Stimulated activated CD4-positive, alpha-beta T cell treated with anti-CD3 and anti-CD28 coated beads, TNF-alpha, amount 100 ng/mL, for 4 hours (primary cell): Measurements from ENCODE around the gene SLC49A3.
"Not testable (repeated sequence)": the region's sequence is repeated elsewhere in the genome, so short reads cannot be mapped to it uniquely, and the experiment has no call there.

Experiments
- DNase-seq, 3 experiments: peaks; one replicate each; pipeline ENCODE4 v3.0.0-alpha.2; 2020; ENCODE audit warnings: low read depth in 3 of 3

The SLC49A3 gene

GRCh38 chr4:722169-722725 lies 33.3 kb upstream of the SLC49A3 start:
- DNase-seq: no peak

- DNase-seq: no peak
These were observed 32.6 kb upstream of the SLC49A3 start for GRCh38 chr4:721261-722168.

DNA sequence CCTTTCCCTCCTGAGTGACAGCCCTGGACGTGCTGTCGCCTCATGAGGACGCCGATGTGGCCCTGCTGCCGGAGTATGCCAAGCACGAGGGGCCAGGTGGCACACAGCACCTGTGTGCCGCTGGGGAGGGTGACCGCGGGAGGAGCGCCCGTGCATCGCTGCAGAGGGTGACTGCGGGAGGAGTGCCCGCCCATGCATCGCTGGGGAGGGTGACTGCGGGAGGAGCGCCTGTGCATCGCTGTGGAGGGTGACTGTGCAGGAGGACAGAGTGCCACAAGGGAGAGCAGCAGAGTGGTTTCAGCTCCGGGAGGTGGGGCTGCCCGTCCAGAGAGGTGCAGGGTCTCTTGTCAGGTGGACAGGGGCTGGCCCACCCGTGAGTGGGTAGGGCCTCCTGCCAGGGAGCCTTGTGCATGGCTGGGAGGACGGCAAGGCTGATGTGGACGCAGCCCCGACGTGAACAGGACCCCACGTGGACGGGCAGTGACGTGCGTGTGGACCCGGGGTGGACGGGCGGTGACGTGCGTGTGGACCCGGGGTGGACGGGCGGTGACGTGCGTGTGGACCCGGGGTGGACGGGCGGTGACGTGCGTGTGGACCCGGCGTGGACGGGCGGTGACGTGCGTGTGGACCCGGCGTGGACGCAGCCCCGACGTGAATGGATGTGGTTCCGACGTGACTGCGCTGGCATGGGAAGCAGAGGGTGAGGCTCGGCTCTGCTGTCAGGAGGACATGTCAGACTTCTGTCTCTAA lies 31.3 kb upstream of the SLC49A3 start:
- no peak for DNase-seq

DNA sequence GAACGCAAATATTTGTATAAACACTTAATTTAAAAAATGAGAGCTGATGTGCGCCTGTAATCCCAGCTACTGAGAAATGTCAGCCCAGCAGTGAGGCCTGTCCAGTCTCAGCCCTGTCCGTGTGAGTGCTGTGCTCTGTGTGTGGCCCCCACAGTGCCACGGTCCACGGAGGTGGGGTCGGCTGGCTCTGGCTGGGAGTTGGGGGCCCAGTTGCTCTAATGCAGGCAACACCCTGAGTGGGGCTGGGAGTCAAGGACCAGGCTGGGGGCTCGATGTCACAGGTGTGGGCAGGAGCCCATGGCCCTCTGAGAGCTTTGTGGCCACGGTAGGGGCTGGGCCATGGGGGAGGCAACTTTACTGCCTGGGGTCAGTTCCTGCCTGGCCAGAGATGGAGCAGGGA lies 29.5 kb upstream of the SLC49A3 start:
- DNase-seq: no peak

DNA sequence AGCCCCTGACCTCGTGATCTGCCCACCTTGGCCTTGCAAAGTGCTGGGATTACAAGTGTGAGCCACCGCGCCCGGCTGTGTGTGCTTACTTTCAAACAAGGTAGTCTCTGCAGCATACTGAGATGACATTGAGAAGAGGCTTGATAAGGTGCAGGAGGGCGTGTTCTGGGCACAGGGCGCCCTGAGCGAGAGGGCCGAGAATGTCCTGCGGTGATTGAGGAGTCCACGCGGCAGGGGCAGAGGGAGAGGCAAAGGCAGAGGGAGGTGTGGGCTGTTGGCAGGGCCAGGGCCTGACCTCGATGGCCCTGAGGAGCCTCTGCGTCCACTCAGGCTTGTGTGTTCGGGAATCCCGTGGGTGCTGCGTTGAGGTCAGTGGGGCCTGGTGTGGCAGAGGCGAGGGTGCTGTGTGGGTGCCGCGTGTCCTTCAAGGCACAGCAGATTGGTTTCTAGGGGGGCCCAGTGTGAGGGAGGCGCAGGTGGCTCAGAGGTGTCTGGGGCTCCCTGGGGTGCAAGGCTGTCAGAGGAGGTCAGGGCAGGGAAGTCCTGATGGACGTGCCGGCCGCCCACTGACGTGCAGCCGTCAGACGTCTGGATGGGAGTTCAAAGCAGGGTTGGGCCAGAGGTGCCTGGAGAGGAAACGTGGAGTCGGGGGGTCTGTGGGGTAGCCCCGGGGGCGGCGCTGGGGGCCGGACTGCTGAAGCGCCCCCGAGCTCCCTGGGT lies 28.8 kb upstream of the SLC49A3 start:
- no peak for DNase-seq

DNA sequence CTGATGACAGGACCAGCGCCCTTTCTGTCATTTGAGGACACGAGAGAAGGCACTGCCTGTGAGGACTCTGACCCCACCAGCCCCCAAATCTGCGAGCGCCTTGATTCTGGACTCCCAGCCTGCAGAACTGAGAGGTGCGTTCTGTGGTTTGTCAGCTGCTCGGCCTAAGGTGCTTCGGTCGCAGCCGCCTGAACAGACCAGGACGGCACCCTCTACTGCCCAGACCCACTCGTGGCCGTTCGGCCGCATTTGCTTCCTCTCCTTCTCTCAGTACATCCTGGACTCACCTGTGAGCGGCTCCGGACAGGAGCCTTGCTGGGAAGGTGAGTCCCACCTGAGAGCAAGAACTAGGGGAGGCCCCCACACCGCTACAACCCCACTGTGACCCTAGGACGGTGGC lies 25.1 kb upstream of the SLC49A3 start:
- no peak for DNase-seq

- DNase-seq: no peak
These were observed 24.1 kb upstream of the SLC49A3 start for GRCh38 chr4:712916-713632.

DNA sequence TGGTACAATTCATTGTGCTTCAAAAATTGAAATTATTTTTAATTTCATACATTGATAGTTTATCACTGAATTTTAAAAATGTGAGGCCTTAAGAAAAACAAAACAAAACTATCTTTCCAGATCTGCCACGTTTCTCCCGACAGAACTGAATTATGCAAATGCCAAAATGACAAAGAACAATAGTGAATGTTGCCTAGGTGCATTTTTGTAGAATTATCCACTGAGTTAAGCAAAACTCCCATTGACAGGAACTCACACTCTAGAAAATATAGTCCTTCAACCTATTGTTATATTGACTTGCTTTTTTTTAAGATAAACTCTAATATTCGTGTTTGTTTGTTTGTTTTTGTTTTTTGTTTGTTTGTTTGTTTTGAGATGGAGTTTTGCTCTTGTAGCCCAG lies 23.1 kb upstream of the SLC49A3 start:
- no peak for DNase-seq

GRCh38 chr4:710916-711315 lies 22.0 kb upstream of the SLC49A3 start:
- DNase-seq: no peak

GRCh38 chr4:710116-710515 lies 21.2 kb upstream of the SLC49A3 start:
- DNase-seq: no peak

- no peak for DNase-seq
These were observed 20.4 kb upstream of the SLC49A3 start for GRCh38 chr4:709348-709747.

DNA sequence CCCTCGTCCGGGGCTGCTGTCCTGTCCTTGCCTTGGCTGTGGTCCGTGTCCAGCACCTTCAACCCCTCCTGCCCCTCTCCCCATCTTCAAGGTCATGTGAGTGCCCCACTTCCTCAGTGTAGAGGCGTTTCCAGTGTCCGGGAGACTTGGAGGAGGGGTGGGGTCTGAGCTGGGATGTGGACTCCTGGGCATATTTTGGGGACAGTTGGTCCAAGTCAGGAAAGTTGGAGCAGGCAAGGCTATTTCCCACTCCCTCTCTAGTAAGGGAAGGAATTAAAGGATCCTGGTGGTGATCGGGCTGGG lies 19.6 kb upstream of the SLC49A3 start:
- DNase-seq: no peak

DNA sequence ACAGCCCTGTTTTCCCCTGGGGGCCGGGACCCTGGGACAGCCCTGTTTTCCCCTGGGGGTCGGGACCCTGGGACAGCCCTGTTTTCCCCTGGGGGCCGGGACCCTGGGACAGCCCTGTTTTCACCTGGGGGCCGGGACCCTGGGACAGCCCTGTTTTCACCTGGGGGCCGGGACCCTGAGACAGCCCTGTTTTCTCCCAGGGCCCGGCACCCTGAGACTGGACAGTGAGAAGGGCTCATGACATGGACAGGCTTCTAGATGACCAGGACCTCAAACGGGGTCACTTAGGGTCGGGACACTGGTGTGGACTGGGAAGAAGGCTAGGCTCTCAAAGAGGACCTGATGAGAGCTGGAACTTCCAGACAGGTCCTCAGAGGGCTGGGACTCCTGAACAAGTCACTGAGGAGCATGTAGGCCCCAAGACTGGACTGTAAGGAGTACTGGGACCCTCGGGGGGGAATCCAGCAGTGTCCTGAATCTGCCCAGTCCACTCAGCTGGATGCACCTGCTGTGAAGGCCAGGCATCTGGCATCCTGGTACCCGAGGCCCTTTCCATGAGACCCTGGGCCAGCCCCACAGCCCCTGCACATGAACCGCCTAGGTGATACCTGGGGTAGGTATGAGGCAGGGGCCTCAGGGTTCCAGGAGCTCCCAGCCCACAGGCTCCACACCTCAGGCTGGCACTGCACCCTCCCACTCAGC lies 19.1 kb upstream of the SLC49A3 start:
- DNase-seq: no peak

DNA sequence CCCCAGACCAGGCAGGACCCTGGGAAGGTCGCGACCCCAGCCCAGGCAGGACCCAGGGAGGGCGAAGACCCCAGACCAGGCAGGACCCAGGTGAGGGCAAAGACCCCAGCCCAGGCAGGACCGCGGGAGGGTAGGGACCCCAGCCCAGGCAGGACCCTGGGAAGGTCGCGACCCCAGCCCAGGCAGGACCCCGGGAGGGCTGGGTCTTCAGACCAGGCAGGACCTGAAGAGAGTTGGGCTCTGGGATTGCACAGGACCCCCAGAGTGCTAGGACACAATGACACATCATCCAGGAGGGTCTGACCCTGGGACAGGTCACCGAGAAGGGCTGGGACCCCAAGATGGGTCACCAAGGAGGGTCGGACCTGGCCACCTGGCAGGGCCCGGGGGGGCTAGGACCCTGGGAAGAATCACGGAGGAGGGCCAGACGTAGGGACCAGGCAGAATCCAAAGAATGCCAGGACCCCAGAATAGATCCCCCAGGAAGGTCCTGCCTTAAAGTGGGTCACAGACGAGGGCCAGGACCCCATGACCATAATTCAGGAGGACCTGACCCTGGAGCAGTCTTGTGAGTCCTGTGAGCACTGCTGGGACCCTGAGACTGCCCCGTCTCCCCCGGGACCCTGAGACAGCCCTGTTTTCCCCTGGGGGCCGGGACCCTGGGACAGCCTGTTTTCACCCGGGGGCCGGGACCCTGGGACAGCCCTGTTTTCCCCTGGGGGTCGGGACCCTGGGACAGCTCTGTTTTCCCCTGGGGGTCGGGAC lies 18.1 kb upstream of the SLC49A3 start:
- DNase-seq: no peak

GRCh38 chr4:706083-706633 lies 17.2 kb upstream of the SLC49A3 start:
- DNase-seq: not testable (repeated sequence)

DNA sequence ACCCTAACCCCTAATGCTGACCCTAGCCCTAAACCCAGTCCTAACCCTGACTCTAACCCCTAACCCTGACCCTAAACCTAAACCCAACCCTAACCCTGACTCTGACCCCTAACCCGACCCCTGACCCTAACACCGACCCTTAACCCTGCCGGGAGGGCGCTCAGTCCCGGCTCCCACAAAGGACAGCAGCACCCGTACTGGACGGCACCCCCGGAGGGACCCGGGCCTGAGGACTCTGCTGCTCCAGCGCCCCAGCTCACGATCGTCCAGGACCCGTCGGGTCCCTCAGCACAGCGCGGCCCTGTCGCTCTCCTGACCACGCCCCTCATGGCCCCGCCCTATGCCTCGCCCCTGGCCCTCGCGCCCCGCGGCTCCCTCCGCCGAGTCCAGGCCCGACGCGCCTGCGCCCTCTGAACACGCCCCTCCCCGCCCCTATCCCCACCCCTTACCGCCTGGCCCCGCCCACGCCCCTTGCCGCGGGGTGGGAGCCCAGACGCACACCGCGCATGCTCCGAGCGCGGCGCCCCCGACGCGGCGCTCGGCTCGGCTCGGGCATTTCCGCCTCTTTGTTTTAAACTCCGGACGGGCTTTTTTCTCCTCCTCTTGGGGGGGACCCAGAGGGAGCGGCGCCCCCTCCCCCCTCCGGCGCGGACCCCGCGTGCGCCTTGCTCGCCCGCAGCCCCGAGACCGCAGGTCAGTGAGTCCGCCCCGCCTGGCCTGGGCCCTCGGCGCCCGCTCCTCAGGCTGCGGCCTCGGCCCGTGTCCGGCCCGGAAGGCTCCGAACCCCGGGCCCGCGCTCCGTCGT lies 16.5 kb upstream of the SLC49A3 start, which contains the start of gene PCGF3:
TSS of gene PCGF3 (plus strand) at position 555 of the 805 bp plus-strand sequence. CDS start 27,849 bp downstream, outside the sequence.
- peak; percentile 95 to 98 (median 95) for DNase-seq

- DNase-seq: no peak
These were observed 16.0 kb upstream of the SLC49A3 start for GRCh38 chr4:704971-705277.

DNA sequence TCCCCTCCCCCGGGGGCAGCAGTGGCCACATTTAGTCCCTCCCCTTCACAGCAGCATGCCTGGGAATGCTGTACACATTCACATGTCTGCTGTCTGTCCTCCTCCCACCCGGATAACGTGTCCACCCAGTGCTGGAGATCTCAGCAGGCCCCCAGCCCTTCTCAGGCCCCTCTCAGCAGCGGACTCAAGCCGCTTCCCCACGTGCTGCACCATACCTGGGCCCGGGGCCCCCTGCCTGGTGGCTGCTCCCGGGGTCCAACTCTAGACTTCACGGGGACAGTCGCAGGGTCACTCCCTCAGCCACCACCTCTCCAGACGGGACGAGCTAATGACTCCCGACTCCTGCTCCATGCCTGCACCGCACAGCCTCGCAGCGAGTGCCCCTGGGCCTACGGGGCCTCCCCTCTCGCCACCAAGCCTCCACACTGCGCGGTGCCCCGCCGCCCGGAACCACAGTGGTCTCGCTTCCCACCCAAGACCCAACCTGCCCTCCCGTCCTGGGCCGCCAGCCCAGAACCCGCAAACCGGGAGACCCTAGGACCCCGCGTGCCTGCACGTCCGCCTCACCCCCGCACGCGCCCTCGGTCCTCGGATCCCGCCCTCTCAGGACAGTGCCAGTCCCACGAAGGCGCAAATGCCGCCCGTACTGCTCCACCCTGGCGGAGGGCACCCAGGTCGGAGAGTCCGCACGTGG lies 15.4 kb upstream of the SLC49A3 start:
- DNase-seq: no peak
